ENCODE results near the gene ECPAS.
"Not testable (repeated sequence)": the region's sequence is repeated elsewhere in the genome, so short reads cannot be mapped to it uniquely, and the experiment has no call there.

The ECPAS gene

DNA sequence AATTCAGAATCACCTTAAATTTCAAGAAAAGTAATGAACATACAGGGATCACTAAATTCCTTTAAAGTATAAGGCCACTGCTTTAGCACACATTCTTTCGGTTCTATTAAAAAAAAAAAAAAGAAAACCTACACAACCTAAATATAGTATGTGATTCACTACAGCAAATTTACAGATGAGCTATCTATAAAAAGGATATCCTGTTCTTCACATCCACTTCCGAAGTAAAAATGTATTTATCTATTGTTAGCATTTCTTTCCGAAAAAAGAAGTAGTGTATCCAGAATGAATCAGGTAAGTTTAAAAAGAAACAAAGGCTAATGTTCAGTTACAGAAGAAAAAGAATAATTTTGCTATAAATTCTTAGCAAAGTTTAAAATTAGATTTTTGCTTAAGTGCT, 70.2 kb downstream of the ECPAS start:
- DNase-seq, result no peak

DNA sequence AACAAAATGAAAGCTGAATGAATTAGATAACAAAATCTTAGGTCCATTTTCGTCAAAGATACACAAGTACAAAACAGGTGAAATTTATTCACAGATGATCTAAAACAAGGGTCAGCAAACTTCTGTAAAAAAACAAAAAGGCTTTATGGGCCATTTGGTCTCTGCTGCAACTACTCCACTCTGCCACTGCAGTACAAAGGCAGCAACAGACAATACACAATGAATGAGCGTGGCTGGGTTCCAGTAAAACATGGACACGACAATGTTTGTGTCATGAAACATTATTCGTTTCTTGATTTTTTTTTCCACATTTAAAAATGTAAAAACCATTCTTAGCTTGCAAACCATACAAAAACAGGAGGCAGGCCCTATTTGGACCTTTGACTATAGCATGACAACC, 71.9 kb downstream of the ECPAS start:
- DNase-seq, result peak in 29 of 51 donors; percentile 1 to 79 (median 47)

DNA sequence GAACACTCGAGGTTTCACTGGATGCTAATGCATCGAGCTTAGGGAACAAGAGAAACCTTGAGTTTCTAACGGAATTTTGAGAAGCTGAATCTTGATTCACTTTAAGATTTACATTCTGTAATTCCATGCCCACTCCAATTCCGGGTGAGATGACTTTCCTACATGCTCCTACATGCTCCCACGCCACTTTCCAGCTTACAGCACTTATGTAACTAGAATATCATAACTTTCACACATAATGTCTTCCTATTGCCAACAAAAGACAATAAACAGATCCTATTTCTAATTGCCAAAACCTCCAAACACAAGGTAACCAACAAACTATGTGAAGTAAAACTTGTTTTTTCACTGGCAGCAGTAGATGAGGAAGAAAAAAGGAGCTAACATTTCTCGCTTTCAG, 72.9 kb downstream of the ECPAS start:
- DNase-seq, result peak in 1 of 51 donors; percentile 53

DNA sequence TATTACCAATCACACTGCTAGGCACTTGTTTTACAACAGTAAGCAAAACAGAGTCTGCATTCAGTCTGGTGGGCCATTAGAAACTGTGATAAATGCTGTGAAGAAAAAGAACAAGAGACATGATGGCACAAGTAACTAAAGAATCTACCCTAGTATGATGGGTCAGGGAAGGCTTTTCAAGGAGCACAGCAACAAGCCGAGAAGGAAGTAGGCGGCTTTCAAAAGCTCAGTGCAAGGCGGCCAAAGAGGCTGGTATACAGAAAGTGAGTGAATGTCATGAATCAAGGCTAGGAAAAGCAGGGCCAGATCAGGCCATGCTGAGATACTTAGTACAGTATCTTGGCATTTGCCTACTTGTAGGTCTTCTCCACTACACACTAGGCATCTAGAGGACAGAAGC, 76.4 kb downstream of the ECPAS start:
- no peak for DNase-seq

DNA sequence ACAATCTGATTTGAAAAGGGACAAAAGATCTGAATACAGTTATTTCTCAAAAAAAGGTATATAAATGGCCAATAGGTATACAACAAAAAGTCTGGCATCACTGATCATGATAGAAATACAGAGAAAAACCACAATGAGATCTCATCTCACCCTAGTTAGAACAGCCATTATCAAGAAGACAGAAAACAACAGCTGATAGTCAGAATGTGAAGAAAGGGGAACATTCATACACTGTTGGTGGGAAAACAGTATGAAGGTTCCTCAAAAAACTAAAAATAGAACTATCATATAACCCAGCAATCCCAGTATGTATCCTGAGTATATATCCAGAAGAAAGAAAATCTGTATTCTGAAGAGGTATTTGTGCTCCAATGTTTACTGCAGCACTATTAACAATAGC, 78.5 kb downstream of the ECPAS start:
- DNase-seq, result no peak

DNA sequence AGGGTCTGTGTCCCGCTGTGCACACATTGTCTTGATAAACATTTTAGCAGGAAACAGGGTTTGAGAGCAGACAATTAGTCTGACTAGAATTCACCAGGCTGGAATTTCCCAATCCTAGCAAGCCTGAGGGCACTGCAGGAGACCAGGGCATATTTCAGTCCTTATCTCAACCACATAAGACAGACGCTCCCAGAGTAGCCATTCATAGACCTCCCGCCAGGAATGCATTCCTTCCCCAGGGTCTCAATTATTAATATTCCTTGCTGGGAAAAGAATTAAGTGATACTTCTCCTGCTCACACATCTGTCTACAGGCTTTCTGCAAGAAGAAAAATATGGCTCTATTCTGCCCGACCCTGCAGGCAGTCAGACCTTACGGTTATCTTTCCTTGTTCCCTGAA, 82.7 kb downstream of the ECPAS start:
- not testable (repeated sequence) for DNase-seq

DNA sequence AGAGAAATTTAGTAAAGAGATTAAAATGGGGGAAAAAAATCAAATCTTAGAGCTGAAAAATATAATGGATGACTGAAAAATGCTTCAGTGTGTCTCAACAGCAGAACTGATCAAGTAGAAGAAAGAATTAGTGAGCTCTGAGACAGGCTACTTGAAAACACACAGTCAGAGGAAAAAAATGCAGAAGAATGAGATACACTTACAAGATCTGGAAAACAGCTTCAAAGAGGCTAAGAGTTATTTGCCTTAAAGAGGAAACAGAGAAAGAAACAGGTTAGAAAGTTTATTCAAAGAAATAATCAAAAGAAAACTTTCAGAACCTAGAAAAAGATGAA, 83.7 kb downstream of the ECPAS start:
- no peak for DNase-seq

DNA sequence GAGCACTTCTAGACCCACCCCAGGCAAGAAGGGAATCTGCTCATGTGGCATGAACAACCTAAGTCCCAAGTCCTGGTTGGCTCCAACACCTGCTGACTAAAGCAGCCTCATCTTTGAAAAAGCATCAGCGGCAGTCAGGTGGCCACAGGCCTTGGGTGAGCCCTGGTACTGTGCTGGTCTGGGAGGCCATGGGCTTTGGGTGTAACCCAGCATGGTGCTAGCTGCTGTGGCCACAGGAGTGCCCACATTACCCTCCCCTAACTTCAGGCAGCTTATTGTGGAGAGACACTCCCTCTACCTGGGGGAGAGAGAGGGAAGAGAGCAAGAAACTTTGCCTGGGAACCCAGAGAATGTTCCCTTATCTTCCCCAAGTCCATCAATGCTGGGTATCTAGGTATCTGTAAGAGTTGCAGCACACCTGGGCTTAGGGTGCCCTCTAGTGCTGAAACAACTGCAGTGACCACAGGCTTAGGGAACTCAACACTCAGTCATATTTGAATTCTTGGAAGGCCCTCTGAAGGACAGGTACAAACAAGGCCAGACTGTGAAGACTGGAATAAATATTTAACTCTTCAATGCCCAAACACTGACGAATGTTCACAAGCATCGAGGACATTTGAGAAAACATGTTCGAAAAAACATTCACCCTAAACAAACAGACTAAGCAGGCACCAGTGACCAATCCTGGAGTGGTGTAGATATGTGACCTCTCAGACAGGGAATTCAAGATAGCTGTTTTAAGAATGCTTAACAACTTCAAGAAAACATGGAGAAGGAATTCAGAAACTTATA, 84.2 kb downstream of the ECPAS start:
- DNase-seq, result no peak

DNA sequence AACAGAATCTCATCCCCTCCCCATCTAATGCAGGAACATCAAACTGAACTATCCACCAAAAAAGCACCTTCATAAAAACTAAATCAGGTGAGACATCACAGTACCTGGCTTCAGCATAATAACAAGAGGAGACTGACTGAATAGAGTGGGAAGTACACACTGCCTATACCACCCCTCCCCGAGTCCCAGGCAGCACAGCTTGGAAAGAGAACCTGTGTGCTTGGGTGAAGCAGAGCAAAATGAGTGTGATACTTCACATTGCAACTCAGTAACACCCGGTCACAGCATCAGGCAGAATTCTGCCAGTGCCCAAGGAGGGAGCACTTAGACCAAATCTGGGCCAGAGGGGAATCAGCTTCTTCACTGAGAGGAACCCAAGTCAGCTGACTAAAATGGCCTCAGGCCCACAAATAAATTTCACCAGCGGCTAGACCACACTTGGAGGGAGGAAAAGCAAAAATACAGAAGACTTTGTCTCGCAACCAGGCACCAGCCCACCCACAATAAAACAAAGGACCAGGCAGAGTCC, 84.9 kb downstream of the ECPAS start:
- DNase-seq, result no peak

DNA sequence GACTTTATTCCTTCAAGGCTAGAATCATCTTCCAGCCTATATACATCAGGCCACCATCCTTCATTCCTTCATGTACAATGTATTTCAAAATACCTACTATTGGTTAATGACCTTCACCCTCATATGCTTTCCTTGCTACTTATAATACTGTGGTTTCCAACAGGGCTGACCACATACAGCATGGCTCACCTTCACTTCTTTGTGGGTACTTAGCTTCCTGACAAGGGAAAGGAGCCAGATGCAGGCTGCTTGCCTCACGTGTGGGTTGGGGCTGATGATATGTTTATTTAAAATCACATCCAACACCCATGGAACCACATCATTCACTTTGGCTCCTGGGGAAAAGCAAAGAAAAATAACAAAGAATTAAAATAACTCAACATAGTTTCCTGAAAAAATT, 90.2 kb downstream of the ECPAS start:
- no peak for DNase-seq

DNA sequence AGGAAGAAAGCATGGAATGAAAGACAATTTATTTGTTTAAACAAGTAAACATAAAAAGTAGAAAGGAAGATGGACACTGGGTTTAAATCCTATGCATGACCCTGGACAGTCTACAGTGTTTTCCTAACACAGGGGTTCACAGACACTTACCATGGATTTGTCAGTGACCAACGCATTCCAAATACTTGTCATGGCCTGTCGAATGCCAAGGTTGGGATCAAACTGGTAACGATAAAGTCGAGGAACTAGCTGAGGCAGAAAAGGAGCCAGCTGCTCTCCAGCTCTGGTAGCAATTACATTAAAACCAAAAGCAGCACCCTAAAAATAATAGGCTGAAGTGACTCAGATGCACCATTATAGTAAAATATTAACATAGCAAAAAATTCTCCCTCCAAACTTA, 94.8 kb downstream of the ECPAS start:
- no peak for DNase-seq

DNA sequence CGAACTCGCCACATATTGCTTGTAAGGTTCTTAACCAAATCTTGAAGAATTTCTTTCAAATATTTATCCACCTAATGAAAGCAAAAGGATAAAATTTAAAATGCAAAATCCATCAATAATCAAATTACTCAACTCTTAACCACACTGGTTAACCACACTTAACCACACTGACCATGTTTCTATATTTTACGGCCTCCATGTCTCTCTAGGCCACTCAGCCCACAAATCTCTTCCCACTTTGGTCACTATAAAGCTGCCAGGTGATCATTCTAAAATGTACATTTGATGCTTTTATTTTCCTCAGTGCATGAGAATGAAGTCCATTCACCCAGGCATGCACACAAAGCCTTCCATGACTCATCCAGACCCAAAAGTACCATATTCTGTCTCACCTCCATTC, 97.8 kb downstream of the ECPAS start:
- no peak for DNase-seq

DNA sequence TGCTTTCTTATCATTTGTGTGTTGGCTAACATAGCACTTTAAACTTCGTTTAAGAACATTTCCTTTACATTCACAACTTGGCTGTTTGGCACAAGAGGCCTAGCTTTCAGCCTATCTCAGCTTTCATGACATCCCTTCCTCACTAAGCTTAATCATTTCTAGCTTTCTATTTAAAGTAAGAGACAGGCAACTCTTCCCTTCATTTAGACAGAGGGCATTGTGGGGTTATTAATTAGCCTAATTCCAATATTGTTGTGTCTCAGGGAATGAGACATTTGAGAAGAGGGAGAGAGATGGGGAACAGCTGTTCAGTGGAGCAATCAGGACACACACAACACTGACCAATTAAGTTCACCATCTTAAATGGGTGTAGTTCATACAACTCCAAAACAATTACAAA, 103.2 kb downstream of the ECPAS start:
- DNase-seq, result no peak

DNA sequence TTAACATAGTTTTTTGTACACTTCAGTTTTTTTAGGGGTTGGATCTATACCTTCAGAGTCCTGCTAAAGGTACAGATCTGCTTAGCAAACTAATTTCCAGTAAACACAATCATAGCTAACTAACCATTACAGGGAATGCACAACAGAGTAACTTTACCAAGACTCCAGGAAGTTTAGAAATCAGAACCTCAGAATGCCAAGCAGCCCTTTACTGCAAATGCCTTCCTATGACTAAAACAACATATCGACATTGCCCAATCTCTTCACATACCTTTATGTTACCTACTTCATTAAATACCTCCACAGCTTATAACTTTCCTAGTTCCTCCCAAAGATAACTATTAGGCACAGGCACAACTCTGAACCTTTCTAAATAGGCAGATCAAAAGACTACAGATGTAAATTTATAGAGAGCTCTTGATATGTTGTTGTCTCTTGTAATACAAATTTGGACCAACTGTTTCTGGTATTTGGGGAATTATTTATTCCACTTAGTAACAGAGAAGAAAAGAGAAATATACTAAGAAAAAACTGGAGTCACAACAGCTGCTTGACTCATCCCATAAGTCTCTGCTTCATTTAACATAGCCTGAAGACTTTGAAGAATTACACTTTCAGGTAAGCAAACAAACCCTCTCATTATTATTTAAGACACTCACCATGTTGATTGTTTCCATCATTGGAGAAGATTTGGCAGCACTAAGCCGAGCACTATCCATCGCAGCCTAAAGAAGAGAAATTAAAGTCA, 108.2 kb downstream of the ECPAS start:
- no peak for DNase-seq

DNA sequence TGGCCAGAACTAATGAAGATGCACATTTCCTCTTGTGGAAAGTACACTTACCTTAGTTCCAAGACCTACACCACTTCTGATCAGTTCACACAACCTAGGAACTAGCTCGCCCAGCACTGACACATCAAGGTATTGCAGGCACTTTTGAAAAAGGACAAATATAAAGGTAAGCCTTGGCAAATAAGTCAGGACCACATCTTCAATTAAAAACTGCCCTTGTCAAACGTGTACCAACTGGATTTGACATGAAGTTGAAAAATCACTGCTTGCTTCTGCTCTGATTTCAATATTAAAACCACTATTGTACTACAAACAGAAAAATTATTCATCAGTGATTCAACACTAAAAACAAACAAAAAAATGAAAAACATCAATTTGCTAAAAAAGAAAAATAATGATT, 109.1 kb downstream of the ECPAS start:
- no peak for DNase-seq

DNA sequence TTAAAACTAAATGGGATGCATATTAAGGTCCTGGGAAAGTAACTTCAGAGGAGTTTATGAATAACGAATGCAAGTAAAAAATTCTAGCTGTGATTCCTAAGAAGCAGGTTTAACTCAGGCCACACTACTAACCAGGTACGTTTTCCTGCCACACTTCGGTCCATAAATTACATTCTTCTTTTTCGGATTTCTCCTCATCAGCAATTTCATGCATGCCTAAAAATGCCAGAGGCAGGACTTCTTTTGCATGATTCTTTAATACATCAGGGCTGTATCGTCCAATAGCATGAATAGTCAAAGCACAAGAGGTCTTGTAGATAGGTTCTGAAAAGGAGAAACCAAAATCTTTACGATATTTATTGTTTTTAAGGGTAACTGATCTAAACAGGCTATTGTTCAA, 111.9 kb downstream of the ECPAS start:
- DNase-seq, result no peak

DNA sequence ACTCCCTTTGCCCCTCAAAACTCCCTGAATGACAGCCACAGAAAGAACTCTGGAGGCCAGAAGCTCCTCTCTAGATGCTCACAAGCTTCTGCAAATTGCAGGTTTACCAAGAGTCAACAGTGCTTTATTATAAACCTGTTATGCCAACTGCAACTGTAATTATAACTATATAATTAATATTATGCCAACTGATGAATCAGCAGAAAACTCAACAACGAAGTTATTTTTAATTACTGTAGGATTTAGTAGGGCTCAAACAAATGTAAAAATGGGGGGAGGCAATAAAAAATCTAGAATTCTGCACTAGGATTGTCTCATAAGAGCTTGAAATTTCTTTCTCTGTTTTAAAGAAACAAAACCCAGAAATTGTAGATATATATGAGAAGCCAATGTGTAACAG, 117.2 kb downstream of the ECPAS start:
- DNase-seq, result no peak

DNA sequence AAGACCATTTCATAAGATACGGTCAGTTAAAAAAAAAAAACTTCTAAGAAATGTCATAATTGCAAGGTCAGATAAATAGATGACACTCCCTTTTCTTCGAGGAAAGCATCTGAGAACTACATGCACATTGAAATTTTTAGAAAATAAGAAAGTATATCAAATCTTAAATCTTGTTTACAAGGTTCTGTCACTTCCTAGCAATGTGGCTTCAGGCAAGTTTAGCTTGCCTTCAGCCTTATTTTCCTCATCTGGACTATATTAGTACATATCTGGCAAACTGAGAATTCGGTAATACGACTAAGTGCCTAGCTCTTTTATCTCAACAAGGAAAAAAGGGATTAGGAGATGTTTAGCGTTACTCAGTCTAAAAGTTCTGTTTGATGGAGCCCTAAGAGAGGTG, 121.7 kb downstream of the ECPAS start:
- DNase-seq, result no peak

DNA sequence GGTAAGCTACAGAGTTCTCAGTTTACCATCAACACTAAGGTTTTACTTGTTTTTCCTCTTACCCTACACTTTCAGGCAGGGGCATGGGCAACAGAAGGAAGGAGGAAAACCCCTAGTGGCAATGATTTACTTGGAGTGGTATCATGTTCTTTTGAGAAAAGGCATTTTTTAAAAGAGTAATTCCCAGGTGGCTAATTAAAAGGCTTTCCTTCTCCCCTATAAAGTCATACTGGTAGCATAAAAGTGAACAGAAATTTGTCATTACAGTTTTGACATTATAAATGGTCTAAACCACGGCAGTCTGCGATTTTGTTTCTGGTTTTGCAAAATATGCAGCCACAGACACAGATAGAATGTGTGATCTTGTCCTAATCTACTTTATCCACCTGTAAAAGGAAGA, 123.3 kb downstream of the ECPAS start:
- no peak for DNase-seq

DNA sequence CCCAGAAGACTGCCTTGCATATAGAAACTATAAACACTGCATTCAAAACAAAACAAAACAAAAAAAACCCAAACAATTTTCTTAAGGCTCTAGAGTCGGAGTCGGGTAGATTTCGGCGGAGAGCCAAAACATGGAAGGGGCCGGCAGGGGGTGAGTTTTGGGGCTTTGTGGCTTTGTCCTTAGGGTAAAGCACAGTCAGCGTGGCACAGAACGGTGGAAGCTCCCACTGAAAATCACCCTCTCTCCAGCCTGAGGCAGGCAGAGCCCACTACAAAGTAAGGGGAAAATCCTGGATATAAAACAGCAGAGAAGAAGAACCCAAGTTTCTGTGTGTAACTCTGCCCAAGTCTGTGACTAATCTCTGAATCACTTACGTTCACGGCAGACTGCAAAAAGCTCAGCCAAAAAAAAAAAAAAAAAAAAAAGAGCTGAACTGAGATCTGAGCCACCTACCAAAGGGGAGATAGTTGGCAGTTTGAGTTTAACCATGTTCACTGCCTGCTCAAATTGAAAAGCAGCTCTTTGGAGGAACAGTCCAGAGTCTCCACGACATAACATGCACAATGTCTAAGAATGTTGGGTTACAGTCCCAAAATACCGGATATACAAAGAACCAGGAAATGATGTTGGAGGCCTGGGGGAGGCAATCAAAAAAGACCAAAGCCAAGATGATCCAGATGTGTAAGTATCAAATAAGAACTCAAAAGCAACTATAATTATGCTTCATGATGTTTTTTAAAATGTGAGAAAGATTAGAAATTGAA, 127.5 kb downstream of the ECPAS start:
- peak in 2 of 51 donors; percentile 16 to 20 for DNase-seq

DNA sequence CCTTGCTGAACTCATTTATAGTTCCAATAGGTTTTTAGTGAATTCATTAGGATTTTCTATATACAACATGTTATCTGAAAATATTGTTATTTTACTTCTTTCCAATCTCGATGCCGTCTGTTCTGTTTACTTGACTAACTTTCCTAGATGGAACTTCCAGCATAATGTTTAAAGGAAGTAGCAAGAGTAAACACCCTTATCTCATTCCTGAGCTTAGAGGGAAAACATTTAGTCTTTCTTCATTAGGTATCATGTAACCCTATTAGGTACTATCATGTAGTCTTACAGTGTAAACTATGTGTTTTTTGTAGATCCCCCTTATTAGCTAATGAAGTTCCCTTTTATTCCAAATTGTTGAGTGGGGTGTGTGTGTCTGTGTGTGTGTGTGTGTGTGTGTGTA, 131.6 kb downstream of the ECPAS start:
- DNase-seq, result no peak

DNA sequence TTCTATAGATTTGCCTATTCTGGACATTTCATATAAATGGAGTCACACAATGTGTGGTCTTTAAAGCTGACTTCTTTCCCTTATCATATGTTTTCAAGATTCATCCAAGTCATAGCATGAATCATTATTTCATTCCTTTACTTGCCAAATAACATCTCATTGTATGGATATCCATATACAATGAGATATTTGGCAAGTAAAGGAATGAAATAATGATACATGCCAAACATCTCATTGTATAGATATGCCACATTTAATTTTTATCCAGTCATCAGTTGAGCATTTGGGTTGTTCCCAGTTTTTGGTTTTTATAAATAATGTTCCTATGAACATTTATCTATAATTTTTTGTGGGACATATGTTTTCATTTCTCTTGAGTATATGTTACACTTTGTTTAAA, 133.6 kb downstream of the ECPAS start:
- DNase-seq, result no peak

Data from hypothalamus (tissue), 51 donors.